GM21786 (cell line): ENCODE results near the gene PCSK4.
"Not testable (repeated sequence)": the region's sequence is repeated elsewhere in the genome, so short reads cannot be mapped to it uniquely, and the experiment has no call there.

Experiments
- ATAC-seq: cut with Tn5 transposase; IDR thresholded peaks from one replicate; pipeline ENCODE4 v1.9.1; 2021; ENCODE audit not compliant: unreplicated experiment

The PCSK4 gene

DNA sequence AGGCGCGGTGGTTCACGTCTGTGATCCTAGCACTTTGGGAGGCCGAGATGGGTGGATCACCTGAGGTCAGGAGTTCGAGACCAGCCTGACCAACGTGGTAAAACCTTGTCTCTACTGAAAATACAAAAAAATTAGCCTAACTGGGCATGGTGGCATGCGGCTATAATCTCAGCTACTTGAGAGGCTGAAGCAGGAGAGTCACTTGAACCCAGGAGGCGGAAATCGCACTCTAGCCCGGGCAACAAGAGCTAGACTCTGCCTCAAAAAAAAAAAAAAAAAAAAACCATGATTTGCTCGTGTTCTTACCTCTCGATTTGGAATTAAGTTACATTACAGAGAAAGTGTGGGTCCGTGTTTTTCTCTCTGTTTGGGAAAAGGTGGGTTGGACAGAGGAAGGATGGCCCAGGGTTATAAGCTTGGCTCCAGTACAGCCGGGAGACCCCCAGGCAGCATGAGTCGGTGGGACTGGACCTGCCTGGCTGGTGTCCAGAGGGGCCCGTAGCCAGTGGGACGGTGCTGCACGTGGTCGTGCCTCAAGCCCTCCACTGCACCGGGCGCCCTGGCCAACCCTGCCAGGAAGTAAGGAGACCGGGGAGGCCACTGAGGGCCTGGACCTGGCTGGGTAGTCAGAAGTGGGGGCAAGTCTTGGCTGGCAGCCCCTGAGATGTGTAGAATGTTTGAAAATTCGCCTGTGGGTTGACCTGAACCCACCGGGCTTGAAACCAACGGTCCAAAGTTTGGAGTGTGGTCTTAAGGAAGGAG is 48.3 kb downstream of the PCSK4 start:
- no peak for ATAC-seq

DNA sequence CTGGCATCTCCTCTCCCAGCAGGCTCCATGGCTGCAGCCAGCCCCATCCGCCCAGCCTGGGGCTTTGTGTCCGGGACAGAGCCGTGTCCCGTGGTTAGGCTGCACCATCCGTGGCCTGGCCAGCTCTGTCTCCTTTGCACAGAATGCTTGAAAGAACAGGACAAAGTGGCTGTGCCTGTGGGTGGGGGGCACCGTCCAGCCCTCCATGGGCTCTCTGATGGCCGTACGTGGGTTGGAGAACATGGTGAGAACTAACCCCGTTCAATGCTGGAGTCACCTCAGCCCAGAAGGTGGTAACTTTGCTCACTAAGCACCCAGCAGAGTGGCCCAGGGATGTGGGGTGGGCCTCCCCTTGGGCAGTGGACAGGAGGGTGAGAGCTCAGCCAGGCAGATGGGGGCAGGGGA is 49.1 kb downstream of the PCSK4 start:
- ATAC-seq, result no peak

DNA sequence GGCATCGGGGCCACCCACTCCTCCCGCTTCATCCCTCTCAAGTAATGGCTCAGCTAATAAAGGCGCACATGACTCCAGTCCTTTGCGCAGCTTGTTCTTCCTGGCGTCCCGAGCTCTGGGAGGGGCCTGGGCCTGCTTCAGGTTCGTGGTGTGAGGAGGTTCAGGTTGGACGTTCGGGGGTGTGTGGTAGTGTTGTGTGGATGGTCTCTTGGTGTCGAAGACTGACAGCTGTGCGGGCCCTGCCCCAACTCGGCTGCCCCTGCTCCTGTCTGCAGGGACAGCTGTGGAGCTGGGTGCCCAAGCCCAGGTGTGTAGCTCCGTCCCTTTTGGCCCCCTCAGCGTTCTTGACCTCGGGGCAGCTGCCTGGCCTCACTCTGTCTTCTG is 49.7 kb downstream of the PCSK4 start:
- no peak for ATAC-seq

DNA sequence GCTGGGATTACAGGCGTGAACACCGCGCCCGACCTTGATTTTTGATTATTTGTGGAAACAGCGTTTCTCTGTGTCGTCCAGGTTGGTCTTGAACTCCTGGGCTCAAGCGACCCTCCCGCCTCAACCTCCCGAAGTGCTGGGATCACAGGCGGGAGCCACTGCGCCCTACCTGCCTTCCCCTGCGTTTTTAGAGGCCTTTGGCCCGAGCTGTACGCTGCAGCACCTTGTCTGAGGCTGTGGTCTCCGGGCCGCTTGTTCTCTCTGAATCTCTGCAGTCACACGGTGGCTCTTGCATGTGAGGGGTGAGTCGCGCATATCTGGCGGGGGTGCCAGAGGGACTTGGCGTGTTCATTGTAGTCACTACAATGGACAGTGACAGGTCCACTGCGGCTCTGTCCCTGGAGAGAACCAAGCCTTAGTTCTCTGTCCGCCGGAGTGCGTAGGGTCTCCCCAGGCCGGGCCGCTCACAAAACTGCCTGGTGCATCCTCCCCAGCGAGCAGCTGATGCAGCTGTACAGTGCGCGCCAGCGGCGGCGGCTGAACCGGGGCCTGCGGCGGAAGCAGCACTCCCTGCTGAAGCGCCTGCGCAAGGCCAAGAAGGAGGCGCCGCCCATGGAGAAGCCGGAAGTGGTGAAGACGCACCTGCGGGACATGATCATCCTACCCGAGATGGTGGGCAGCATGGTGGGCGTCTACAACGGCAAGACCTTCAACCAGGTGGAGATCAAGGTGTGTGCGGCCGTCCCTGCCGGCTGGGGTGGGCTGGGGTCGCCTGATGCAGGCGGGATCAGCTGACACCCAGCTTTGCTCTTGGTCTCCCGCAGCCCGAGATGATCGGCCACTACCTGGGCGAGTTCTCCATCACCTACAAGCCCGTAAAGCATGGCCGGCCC is 50.4 kb downstream of the PCSK4 start:
- ATAC-seq, result not testable (repeated sequence)

DNA sequence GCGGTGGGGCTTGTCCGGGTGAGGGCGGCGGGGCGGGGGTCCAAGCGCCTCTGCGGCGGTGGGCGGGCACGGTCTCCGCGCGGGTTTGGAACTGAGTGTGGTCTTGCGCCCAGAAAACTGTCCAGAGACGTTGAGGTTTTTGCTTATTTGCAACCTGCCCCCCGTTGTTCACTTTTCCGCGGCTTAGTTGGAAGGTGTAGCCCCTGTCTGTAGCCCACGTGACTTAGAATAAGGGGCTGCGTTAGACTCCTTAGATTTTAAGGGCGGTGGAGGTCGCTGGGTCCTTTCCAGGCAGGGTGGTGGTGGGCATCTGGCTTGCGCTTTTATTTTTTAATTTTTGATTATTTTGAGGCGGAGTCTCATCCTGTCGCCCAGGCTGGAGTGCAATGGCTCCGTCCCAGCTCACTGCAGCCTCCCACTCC is 51.2 kb downstream of the PCSK4 start:
- ATAC-seq, result no peak

DNA sequence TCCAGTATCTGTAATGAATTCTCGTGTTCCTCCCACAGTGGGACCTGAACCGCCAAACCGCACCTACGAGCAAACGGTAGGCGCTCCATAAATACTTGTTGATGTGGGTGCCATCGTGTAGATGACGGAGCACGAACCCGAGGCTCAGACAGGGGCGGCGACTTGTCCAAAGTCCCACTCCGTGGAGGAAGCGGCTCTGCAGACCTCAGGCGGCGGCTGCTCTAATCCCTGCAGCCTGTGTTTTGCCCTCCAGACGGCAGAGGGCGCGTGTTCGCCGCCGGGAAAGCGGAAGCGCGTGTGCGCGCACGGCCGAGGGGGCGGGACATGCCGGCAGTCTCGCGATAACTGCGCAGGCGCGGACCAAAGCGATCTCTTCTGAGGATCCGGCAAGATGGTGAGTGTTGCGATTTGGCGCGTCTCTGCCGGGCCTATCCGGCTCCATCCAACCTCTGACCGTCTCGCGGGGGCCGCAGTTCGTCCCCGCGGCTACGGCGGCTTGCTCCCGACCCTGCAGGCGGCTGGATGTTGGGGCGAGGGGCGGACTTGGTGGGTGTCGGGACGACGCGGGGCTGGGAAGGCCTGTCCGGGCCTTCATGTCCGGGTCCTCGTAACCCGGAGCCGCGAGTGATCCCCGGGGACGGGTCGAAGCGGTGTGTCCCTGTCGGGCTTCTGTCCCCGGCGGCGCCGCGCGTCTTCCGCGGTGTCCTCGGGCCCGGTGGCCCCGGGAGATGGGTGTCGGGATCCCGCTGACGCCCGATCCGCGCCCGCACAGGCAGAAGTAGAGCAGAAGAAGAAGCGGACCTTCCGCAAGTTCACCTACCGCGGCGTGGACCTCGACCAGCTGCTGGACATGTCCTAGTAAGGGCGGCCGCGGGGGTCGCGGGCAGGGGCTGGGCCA is 51.9 kb downstream of the PCSK4 start, which contains the start of gene RPS15:
Gene RPS15, plus strand, starts transcription at position 362 of the 898 bp plus-strand sequence. Its CDS starts 30 bp downstream, at position 392.
- ATAC-seq, result peak; percentile 75

DNA sequence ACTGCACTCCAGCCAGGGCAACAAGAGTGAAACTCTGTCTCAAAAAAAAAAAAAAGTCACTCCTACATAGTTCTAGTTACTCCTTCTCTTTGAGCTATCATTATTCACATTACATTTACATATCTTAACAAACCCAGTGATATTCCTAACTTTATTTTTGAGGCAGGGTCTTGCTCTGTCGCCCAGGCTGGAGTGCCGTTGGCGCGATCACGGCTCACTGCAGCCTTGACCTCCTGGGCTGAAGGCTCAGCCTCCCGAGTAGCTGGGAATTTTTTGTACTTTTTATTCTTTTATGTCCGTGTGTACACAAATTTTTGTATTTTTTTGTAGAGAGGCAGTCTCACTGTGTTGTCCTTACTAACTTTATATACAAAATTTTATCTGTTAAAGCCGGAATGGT is 52.5 kb downstream of the PCSK4 start:
- no peak for ATAC-seq

DNA sequence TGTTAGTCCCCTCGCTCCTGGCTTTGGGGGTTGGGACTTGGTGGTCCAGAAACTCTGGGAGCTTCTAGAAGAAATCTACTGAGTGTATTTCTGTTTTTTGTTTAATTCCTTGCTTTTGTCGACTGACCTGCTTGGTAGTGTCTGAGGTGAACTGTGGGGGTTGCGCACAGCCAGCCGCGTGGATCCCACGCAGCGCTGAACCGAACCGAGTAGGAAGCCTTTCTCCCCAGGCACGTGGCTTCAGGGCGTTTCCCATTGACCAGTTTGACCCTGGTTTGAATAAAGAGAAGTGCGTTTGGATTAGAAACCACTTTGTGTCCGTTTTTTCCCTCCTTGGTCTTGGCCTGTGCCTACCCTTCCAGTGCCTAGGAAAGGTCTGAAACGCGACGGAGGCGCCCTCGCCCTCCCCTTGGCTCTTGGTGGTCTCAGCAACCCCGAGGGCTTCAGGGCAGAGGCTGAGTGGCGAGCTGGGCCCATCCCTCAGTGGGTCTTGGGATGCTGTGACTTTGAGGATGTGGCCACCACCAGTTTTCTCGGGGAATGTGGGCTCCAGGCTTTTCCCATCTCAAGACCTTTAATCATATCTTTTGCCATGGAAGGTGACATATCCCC is 54.7 kb downstream of the PCSK4 start:
- no peak for ATAC-seq

DNA sequence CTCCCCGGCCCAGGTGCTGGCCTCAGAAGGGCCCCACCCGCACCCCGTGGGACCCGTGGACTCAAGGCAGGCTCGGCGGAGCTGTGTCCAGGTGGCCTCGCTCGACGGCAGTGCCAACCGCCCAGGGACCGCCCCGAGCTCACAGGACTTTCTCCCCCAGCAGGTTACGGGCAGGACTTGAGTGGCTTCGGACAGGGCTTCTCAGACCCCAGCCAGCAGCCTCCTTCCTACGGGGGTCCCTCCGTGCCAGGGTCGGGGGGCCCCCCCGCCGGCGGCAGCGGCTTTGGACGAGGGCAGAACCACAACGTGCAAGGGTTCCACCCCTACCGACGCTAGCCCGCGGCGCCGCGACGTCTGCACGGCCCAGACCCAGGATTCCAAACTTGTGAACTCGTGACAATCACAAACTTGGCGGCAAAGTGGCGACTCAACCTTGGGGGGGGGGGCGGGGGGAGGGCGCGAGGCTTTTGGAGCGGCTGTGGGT is 55.5 kb downstream of the PCSK4 start:
- no peak for ATAC-seq

DNA sequence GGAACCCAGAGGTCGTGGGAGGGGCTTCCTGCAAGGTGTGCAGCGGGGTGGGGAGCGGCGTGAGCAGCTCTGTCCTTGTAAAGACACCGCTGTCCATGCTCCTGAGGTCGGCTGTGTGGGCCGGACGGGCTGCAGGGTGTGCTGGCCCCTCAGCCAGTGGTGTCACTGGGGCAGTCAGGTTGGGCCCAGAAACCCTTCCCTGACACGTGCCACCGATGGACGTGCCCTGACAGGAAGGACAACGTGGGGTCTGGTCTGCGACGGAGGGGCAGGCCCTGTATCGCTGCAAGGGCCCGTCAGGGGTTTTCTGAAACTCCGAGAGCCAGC is 56.1 kb downstream of the PCSK4 start:
- no peak for ATAC-seq

DNA sequence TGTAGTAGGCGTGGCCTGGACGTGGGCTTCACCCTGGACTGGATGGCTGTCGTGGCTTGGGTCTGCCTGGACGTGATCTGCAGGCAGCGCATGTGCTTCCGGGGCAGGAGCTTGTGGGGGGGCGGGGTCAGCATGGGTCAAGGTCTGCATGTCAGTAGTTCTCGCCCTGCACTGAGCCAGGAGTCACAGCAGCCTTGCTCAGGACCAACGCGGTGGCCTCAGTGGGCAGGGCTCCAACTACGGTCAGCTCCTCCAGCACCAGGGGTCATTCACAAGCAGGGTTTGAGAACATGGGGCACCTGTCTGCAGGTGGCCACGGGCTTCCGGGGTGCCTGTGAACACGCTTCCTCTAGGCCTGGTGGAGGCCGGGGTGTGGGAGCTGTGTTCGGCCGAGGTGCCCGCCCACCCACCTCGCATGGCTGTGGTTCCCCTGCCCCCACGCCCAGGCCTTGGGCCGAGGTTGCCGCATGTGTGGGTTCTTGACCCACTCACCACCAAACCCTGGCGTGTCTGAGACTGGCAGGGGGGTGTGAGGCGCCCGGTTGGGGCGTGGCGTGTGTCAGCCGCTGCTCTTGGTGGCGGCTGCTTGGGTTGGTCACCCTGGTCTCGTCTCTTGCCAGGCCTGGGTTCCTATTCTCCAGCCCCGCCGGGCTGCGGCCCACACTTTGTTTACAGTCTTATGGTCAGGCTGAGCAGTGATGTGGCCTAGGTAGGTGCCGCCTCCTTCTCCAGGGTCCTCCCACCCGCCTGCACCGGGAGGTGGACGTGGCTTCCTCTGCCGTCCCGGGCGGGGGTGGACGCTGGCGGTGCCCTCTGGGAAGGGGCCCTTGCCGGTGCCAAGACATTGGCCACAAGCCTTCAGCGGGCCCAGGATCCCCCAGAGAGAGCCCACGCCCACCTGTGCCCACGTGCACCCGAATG is 56.8 kb downstream of the PCSK4 start:
- no peak for ATAC-seq

DNA sequence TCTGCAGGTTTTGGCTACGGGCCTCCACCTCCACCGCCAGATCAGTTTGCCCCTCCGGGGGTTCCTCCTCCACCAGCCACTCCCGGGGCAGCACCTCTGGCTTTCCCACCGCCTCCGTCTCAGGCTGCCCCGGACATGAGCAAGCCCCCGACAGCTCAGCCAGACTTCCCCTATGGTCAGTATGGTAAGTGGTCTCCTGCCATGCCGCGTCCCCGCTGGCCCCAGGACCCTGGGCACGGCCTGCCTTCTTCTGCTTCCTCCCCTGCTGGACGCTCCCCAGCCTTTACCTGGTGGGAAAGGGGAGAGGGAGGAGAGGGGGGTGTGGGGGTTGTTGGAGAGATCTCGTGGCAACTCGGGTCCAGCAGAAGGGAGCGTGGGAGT is 57.7 kb downstream of the PCSK4 start:
- ATAC-seq, result no peak

DNA sequence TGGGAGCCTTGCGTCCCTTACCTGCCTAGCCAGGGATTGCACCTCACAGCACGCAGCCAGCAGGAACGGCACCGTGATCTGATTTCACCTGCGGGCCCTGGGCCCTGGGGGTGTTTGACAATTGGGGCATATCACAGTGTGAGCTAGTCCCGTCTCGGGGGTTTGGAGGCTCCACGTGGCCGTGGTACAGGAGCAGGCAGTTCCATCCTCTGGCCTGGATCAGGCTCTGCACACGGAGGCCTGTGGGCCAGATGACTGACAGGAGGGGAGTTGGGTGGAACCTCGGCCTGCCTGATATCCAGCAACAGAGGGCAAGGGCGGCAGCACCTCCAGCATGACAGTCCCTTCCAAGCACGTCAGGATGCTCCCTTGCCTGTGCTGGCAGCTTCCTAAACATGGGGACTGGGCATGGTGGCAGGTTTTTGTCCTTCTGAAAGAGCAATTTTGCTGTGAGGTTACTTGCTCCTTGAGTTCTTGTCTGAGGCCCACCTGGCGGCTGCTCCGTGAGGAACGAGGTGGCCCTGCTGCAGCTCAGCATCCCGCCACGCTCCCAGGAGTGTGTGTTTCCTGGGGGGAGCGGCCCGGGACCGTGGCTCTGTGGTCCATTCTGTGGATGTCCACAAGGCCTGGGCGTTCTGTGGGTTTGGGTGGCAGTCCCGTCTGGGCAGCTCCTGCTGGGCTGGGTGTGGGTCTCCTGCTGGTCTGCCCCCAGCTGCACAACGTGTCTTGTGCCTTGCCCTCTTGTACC is 58.2 kb downstream of the PCSK4 start:
- ATAC-seq, result no peak
